Left hindlimb (tissue), 1 donor: Measurements from ENCODE around the gene USB1.

ENCODE experiments used
- DNase-seq: peaks from one replicate; pipeline ENCODE4 v3.0.0-alpha.2; 2018

The USB1 gene

GRCh38 chr16:58049232-58050185 is 48.3 kb downstream of the USB1 start:
- DNase-seq, result no peak

- no peak for DNase-seq
These were observed 50.1 kb downstream of the USB1 start for GRCh38 chr16:58051296-58051695.

DNA sequence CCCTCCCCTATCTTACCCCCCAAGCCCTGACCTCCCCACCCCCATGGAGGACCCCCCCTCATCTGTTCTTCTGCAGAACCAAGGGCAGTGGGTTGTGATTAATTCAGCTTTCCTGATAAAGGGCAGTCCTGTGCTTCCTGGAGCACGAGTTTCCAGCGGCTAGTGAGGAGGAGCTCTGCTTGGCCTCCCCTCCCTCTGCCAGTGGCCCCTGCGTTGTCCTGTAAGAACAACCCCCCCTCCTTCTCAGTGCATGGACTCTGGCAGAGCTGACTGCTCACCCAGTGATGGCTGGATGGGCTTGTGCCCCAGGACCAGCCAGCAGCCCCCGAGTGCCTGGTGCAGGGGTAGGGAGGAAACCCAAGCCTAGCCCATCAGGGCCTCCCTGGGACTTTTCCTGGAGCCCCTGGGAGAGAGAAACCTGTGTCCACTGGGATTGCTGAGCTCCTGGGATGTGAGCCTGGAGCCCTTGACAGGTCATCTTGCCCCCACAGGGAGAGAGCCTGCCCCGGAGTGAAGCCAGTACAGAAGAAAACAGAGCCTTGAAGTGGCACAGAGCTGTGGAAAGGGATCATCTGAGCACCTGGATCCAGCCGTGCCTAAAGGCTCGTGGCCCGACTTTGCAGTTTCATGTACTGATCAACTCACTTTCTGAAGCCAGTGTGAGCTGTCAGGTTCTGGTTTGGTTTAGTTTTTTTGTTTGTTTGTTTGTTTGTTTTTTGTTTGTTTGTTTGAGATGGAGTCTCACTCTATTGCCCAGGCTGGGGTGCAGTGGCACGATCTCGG is 50.8 kb downstream of the USB1 start:
- no peak for DNase-seq

- DNase-seq, result no peak
These were observed 52.4 kb downstream of the USB1 start for GRCh38 chr16:58053682-58054005.

- no peak for DNase-seq
These were observed 53.1 kb downstream of the USB1 start for GRCh38 chr16:58054289-58054688.

DNA sequence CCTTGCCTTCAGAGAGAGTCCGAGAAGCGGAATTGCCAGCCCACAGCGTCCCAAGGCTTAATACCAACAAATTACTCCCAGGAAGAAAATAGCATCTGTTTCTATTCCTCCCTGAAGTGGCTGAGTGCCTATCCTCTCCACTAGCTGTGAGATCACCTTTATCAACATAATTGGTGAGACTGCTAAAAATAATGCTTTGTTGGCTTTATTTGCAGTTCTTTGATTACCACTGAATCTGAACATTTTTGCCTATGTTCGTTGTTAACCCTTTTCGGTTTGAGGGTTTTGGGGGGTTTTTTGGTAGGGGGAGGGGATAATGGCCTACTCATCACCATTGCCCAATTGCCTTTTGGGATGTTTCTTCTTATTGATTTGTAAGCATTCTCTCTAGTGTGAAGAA is 55.4 kb downstream of the USB1 start:
- DNase-seq, result no peak

- DNase-seq, result no peak
These were observed 55.9 kb downstream of the USB1 start for GRCh38 chr16:58057121-58057520.

DNA sequence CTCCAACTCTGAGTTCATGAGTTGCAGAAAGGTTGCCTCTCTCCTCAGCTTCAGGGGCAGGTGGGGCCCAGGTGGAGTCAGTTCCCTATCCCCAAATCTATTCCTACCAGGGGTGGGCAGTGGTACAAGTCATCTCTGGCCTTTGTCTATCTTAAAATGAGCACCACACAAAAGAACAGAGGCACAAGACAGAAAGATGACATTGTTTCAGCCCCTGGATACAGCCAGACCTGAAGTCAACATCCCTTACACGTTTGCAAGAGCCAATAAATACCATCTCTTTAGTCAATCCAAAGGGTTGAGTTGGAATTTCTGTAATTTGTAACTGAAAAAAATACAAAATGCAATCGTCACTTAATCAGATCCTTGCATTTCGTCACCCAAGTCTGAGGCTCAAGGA is 56.6 kb downstream of the USB1 start:
- no peak for DNase-seq

GRCh38 chr16:58062821-58063220 is 61.6 kb downstream of the USB1 start:
- no peak for DNase-seq

GRCh38 chr16:58063377-58064076 is 62.3 kb downstream of the USB1 start:
- no peak for DNase-seq

GRCh38 chr16:58070585-58070984 is 69.4 kb downstream of the USB1 start:
- DNase-seq, result no peak
